ENCODE results near the gene SH3BGRL3.
"Not testable (repeated sequence)": the region's sequence is repeated elsewhere in the genome, so short reads cannot be mapped to it uniquely, and the experiment has no call there.

The SH3BGRL3 gene

GRCh38 chr1:26279456-26280332 lies at the start of gene SH3BGRL3:
TSS of gene SH3BGRL3 (plus strand) at chr1:26280086. CDS start at chr1:26280156, 70 bp downstream.
- peak; percentile 56 to 90 for DNase-seq

GRCh38 chr1:26230682-26231081 lies 49.2 kb upstream of the SH3BGRL3 start:
- not testable (repeated sequence) for DNase-seq

- peak; percentile 93 to 99 for DNase-seq
Measured at GRCh38 chr1:26233903-26234643, 45.8 kb upstream of the SH3BGRL3 start, which contains the start of gene CEP85. TSS of gene CEP85 (plus strand) at chr1:26234200. CDS start at chr1:26239784, 5,584 bp downstream.

GRCh38 chr1:26234644-26235370 lies 45.1 kb upstream of the SH3BGRL3 start:
- peak in 1 of 2 experiments; percentile 39 for DNase-seq

- DNase-seq, result peak in 1 of 2 experiments; percentile 7
Measured at GRCh38 chr1:26237230-26237966, 42.5 kb upstream of the SH3BGRL3 start.

- no peak for DNase-seq
Measured at GRCh38 chr1:26239936-26240335, 40.0 kb upstream of the SH3BGRL3 start.

GRCh38 chr1:26252718-26253117 lies 27.2 kb upstream of the SH3BGRL3 start:
- DNase-seq, result no peak

- no peak for DNase-seq
Measured at GRCh38 chr1:26254404-26254803, 25.5 kb upstream of the SH3BGRL3 start.

- DNase-seq, result no peak
Measured at GRCh38 chr1:26257222-26257621, 22.7 kb upstream of the SH3BGRL3 start.

- no peak for DNase-seq
Measured at GRCh38 chr1:26259005-26259404, 20.9 kb upstream of the SH3BGRL3 start.

GRCh38 chr1:26259578-26259977 lies 20.3 kb upstream of the SH3BGRL3 start:
- DNase-seq, result no peak

- no peak for DNase-seq
Measured at GRCh38 chr1:26263212-26263611, 16.7 kb upstream of the SH3BGRL3 start.

- no peak for DNase-seq
Measured at GRCh38 chr1:26265405-26265804, 14.5 kb upstream of the SH3BGRL3 start.

GRCh38 chr1:26268290-26269197 lies 11.3 kb upstream of the SH3BGRL3 start:
- DNase-seq, result no peak

- DNase-seq, result no peak
Measured at GRCh38 chr1:26269198-26269550, 10.7 kb upstream of the SH3BGRL3 start.

- DNase-seq, result no peak
Measured at GRCh38 chr1:26274801-26275425, 5.0 kb upstream of the SH3BGRL3 start.

GRCh38 chr1:26275580-26276431 lies 4.1 kb upstream of the SH3BGRL3 start:
- peak; percentile 57 to 88 for DNase-seq

GRCh38 chr1:26276432-26276838 lies 3.5 kb upstream of the SH3BGRL3 start:
- DNase-seq, result no peak

GRCh38 chr1:26277261-26277661 lies 2.6 kb upstream of the SH3BGRL3 start:
- no peak for DNase-seq

- no peak for DNase-seq
Measured at GRCh38 chr1:26277719-26278118, 2.2 kb upstream of the SH3BGRL3 start.
